NCI-H748 treated with DMSO at 0.1 percent for 48 hours (cell line): ENCODE data around the gene KPNA3.
"Not testable (repeated sequence)": the region's sequence is repeated elsewhere in the genome, so short reads cannot be mapped to it uniquely, and the experiment has no call there.

Experiments used
- DNase-seq: peaks from one replicate; lab custom pipeline; 2025; lab: John Stamatoyannopoulos, UW

The KPNA3 gene, protein sequence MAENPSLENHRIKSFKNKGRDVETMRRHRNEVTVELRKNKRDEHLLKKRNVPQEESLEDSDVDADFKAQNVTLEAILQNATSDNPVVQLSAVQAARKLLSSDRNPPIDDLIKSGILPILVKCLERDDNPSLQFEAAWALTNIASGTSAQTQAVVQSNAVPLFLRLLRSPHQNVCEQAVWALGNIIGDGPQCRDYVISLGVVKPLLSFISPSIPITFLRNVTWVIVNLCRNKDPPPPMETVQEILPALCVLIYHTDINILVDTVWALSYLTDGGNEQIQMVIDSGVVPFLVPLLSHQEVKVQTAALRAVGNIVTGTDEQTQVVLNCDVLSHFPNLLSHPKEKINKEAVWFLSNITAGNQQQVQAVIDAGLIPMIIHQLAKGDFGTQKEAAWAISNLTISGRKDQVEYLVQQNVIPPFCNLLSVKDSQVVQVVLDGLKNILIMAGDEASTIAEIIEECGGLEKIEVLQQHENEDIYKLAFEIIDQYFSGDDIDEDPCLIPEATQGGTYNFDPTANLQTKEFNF

DNA sequence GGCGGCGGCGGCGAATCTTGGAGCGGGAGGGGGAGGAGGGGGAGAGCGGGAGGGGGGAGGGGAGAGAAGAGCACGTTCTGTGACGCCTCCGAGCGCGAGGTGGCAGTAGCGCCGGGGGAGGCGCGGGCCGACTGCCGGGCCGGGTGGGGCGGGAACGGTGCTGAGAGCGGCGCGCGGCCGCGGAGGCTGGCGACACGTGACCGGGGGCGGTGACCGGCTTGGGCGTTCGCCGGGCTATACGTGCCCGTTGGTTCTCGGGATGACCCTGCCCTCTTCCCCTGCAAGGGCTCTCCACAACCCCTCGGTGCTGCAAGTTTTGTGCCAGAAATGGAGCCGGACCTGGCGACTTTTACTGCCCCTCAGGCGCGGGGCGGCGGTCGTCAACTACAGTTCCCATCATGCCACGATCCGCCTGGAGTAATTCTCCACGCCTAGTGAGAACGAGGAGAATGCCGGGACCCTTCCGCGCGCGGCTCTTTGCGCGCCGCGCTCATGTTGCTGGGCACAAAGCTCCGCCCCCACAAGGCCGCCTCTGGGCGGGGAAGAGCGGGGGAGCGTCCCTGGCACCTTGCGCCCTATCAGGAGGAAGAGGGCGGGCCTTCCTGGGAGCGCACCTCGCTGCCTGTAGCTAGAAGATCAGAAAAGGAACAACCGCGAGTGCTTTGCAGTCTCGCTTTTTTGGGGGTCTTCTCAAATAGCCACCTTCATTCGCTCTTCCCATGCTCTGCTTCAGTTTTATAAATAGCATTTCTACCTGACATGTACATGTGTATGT, at the start of gene KPNA3:
TSS of gene KPNA3 (minus strand) at position 133 of the 775 bp plus-strand sequence. CDS start 176 bp downstream, outside the sequence.
- DNase-seq = peak; percentile 93

DNA sequence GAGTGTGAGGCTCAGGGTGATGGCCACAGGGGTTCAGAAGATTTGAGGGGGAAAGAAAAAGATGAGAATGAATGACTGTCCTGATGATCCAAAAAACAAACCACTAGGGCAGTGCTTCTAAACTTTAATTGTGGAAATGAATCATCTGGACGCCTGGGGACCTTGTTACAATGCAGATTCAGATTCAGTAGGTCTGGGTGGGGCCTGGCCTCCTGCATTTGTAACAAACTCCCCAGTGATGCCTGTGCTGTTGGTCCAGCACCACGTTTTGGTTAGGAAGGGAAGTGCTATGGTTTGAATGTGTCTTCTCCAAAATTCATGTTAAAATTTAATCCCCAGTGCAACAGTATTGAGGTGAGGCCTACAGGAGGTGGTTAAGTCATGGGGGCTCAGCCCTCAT, 49.5 kb upstream of the KPNA3 start:
- no peak for DNase-seq

DNA sequence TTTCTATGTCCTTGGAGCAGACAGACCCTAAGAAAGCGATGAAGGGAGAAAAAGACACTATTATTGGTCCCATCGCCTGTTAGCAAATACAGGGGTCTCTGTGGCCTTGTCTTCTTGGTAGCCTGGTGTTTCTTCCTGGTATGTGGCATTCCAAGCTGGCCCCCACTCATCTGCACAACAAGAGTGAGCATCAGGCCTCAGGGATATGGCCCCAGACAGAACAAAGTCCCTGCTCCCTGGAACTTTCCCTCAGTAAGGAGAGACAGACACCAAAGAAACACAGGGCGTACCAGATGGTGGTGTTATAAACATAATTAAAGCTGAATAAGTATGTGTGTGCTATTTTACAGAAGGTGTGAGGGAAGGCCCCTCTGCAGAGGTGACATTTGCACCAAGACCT, 48.2 kb upstream of the KPNA3 start:
- DNase-seq = no peak

DNA sequence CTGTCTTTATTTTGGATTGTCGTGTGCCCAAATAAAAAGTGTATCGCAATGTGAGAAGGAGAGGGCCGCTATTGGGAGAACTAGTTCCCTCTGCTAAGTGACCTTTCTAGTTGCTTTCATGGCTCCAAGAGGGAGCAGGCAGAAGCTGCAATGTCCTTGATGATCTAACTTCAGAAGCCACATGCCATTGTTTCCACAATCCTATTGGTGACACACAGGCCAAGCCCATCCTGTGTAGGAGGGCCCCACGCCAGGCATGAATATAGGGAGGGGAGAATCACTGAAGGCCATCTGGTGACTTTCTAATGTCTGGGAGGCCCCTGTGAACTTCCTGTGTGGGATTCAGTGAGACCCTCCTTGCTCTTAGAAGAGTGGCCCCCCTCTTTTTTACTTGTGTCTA, 47.8 kb upstream of the KPNA3 start:
- no peak for DNase-seq

DNA sequence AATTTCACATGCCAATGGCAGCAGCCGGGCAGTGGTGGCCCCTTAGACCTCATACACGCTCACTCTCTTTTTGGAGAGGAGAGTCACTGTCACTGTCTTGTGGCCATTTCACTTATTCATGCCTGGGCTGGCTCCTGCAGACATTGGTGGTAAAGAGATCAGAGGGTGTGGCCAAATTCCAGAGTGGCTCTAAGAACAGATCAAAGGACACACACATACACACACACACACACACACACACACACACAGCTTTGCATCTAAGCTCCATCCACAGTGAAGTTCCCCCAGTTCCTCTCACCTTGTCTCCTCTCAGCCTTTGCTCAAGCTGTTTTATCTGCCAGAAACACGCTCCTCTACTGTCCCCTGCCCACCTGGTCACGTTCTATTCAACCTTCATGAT, 46.5 kb upstream of the KPNA3 start:
- DNase-seq = no peak

DNA sequence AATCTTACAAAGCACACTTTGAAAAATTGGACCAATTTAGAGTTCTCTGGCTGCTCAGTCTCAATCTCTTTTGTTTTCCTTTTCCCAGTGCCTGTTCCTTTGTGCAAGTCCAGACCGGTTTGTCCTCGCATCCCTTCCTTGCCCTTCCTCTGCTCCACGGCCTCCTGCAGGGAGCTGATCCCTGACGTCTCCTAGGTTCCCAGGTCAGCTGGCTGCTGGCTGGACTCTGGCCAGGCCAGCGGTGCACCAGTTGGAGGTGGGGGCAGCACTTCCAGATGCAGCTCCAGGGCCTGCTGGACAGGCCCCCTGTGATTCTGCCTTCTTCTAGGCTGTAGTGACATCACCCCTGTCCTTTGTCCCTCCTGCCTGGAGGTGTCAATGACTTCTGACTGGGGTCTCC, 44.0 kb upstream of the KPNA3 start:
- DNase-seq = no peak

DNA sequence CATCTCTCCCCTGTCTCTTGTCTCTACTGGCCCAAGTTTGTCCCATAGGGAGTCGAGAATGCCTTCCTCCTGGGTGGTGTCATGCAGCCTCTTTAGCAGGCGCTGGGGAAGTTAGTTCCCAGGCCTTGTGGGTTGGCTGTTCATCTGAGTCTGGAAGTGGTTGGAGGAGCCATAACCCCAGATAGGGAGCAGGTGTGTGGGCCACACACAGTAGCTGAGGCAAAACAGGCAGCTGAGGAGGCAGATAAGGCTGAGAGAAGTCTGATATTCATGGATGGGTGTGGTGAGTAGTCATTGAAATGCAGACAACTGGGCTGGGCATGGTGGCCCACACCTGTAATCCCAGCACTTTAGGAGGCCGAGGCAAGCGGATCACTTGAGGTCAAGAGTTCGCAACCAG, 40.9 kb upstream of the KPNA3 start:
- no peak for DNase-seq

DNA sequence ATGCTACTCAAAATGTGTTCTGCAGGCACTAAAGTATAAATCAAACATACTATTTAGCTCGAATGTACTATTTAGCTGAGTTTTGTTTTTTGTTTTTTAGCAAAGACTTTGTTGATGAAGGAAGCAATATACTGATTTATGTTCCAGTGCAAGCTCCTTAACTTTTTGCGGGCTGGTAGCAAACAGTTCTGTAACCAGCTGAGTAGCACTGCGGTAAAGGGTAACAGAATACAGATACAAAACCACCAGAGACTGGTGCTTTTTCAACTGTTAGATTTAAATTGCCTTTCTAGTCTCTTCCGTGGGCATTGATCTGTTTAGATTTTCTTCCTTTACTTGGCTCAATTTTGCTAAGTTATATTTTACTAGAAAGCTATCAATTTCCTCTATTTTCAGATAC, 39.0 kb upstream of the KPNA3 start:
- no peak for DNase-seq

DNA sequence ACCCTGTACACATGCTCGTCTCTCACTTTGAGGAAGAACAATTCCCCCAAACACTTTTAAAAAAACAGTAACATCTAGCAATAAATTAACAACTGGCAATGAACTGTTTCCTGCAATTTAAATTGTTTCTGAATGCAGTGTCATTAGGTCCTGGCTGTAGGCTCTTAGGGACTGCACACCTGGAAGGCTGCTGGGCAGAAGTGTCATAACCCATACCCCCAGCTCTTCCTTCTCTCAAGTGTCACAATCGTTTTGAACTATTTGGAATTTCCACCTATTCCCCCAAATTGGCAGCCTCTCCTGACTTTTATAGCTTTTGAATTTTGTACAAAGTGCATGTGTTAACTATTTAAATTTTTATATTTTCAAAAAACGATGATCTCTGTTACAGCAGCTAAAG, 38.2 kb upstream of the KPNA3 start:
- no peak for DNase-seq

DNA sequence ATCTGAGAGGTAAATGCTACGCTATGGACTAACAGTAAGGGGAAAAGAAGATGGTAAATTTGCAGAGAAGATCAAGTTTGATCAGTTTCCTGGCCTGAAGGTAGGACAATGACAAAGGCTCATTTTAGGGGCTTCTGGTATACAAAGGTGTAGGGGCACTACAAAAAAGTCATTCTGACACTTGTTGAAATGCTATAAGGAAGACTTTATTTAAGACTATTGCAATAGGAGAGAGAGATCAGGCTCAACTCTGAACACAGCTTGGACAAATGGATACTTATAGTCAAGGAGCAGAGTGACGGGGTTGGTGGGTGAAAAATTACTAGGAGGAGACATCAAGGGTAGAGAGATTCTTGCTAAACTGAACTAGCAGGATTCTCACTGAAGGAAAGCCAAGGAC, 37.2 kb upstream of the KPNA3 start:
- DNase-seq = no peak

DNA sequence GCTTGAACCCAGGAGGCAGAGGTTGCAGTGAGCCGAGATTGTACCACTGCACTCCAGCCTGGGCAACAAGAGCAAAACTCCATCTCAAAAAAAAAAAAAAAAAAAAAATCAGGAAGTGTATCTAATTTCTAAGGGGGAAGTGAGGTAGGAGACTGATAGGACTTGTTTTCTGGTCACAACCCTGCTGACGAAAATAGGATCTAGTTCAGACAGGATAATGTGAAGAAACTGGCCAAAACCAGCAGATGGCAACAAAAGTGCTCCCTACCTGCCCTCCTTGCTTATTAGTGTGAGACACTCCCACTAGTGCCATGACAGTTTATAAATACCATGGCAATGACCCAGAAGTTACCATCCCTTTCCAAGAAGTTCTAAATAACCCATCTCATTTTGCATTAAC, 36.0 kb upstream of the KPNA3 start:
- no peak for DNase-seq

DNA sequence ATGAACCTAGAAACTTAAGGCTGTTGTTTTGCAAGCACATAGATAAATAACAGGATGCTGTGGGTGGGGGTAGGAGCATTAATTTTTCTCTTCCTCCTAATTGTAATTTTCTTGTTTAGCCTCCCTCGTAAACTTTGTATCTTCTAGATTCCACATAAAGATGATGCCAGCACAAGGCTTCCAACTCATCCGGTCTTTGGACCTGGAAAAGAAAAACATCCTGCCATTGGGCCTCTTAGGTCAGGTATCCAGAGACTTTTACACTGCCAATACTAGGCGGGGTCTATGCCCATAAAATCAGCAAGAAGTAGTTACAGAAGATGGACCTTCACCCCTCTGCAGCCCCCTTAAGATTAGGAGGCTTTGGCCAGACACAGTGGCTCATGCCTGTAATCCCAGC, 35.4 kb upstream of the KPNA3 start:
- no peak for DNase-seq

DNA sequence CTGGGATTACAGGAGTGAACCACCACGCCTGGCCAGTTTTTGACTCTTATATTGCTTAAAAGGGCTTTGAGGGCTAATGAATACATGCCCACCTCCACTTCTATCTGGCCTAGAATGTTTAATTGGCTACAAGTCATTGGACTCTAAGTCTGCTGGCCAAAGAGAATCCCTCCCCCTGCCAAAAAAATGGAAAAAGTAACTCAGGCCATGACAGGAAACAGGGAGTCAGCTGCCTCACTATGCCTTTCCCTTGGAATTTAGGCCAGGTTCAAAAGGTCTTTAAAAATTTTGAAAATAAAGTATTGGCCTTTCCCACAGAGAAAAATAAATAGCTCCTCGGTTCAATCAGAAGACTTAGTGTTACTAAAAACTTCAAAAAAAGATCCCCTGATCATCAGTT, 34.9 kb upstream of the KPNA3 start:
- no peak for DNase-seq

DNA sequence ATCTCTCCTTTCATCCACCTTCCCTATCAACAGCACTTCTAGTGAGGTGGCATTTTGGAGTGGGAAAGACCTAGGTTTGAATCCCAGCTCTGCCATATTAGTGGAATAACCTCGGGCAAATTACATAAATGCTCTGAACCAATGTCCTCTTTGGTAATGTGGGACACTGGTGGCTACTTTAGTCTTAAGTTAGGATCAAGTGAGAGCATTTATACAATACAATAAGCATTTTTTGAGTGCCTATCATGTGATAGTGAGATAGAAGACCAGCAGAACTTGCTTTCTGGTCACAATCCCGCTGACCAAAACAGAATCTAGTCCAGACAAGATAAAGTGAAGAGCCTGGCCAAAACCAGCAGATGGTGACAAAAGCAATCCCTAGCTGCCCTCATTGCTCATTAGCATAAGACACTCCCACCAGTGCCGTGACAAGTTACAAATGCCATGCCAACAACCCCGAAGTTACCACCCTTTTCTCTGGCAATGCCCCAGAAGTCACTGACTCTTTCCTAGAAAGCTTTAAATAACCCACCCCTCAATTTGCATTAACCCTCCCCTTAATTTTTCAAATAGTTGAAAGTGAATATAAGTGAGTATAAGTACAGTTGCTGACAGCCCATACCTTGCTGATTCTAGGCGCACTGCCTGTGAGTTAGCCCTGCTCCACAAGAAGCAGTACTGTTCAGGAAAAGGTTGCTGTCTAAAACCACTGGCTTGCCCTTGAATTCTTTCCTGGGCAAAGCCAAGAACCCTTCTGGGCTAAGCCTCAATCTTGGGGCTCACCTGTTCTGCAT, 28.9 kb upstream of the KPNA3 start:
- DNase-seq = no peak

DNA sequence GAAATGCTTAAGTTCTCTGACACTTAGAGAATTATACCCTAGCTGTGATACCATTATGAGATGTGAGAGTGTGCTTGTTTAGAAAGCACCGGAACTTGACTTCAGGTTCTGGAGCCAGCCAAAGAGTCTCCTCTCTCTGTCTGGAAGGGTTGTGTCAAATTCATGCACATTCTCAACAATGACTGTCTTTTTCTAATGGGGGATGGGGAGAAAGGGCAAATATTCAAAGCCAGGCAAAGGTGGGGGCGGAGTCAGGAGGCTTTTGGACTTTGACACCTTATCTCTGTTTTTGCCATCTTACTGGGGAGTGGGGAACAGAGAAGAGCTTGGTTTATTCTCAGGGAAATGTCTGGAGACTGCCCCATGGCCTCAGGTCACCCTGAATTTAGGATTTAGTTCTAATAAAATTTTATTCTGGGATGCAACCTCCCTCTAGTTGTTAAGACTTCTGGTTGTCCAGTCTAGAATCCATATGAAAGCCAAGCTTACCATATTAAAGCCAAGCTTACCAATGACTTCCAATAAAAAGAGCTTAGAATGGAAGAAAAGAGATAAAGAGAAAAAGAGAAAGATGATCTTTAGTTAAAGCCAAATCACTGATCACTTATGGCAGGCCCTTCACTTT, 28.2 kb upstream of the KPNA3 start:
- DNase-seq = no peak

DNA sequence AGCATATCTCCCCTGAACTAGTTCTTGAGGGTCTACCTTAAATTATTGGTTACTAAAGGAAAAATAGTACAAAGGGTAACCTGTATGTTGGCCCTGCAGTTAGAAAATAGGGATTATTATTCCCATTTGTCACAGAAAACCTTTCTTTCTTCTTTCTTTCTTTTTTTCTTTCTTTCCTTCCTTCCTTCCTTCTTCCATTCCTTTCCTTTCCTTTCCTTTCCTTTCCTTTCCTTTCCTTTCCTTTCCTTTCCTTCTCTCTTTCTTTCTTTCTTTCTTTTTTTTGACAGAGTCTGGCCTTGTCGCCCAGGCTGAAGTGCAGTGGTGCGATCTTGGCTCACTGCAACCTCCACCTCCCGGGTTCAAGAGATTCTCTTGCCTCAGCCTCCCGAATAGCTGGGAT, 23.6 kb upstream of the KPNA3 start:
- DNase-seq = not testable (repeated sequence)

DNA sequence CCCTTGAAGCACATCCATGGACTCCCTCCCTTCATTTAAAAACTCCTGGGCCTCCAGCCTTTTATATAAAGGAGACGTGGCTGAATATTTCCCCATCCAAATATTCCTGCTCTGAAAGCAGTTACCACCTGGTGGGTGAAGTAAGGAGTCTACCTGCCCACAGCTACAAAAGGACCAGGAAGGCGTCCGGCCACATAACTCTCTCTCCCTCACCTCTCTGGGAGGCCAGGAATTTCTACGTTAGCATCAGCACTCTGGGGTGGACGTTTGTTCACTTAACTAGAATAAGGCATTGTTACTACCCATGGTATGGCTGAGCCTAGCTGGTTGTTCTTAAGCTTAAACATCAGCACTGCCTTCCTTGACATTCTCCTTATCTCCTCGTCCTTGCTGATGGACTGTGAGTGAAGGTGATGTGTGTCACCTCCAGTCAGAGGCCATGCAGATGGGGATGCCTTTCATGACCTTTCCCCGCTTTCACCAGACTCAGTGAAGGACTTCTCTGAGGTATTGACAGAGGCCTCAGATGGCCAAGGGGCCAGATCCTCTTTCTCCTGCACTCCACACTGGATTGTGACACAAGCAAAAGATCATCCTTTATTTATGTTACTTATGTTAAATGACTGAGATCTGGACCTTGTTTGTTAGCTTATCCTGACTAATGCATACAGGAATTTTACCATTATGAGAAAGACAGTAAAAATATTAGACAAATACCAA, 22.2 kb upstream of the KPNA3 start:
- no peak for DNase-seq

DNA sequence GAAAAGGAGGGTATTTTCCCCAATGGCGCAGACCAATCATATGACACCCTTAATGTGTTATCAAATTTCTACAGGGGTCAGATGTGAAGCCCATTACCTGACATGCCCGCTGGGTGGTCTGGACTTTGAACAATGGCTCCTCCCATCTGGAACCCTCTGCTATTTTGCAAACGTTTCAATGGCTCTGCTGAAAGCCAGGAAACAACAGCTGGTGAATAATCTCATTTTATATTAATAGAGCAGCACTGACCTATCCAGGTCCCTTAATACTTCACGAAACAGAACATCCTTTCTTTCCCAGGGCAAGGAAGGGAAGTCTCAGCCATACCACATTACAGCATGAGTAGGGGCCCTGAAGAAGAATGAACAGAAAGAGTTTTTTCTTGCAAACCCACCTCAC, 20.3 kb upstream of the KPNA3 start:
- DNase-seq = no peak

DNA sequence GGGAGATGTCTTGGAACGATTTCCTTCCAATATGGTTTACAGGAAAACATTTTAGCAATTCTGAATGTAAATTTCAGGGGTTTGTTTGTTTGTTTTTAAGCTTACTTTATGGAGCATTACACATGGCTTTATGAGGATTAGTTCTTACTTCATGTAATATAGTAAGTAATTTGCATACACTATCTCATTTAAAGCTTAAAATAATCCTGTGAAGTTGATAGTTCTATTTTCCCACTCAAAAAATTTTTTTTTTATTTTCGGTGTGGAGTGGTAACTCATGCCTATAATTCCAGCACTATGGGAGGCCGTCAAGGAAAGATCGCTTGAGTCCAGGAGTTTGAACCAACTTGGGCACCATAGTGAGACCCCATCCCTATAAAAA, 19.0 kb upstream of the KPNA3 start:
- no peak for DNase-seq

DNA sequence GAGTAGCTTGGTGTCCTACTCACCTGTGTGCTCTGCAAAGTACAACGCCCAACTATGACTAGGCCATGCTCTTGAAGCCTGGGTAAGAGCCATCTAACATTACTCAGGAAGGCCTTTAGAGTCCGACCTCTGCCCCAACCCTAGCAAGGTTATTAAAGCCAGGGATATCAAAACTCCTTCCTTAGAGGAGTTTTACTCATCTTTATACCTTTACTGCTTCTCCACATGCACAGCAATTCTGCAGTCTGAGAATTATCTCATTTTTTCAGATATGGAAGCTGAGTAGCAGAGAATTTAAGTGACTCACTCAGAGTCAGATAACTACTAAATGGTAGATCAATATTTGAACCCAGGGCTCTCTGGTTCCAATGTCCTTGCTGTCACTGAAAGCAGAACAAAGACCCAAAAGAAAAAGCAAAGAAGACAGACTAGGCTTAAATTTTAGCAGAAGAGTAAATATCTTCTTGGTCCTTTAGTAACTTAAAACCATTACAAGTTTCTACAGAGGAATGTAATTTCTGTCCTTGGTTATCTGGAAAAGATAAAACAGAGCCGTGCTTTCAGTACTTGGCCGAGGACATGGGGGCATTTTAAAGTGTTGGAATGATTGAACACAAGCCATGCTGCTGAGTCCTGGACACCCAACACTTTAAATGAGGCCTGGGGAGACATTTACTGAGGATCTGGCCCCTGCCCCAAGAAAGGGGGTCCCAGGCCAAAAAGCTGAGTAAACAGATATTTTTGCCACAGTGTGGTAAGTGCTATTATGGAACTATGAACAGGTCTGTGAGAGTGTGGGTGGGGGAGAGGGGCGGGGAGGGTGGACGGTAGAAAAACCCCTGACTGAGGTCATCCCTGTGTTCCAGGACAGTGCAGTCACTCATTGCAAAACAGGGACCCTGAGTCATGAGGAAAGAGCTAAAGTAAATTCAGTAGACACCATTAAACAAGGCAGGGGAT, 18.4 kb upstream of the KPNA3 start:
- DNase-seq = no peak
